BJ (cell line): ENCODE data around the gene CBFB. TPM values are rescaled to one million over a fixed set of nuclear protein-coding genes. Genes with fewer than 3 reads are reported as not detected.

Experiments
- CTCF ChIA-PET: fragments of 350-600 bp; formaldehyde crosslinking; extraction: SDS; loops from one replicate; lab custom pipeline; 2021; ENCODE audit warnings: antibody characterized with exemption, inconsistent platforms; lab: Yijun Ruan, JAX
- POLR2A ChIA-PET: fragments of 300-600 bp; sonication (Branson Sonifier 250); formaldehyde crosslinking; extraction: SDS; loops from one replicate; lab custom pipeline; 2021; ENCODE audit warnings: antibody characterized with exemption; lab: Charles Lee
- DNase-seq: peaks from one replicate; pipeline ENCODE4 v3.0.0-alpha.2; 2011; ENCODE audit warnings: low read depth
- H3K27me3 ChIP-seq: 2 replicates; pipeline ENCODE4 v1.6.0; 2011; ENCODE audit warnings: low read length; ENCODE audit not compliant: control insufficient read depth, insufficient read depth
- H3K36me3 ChIP-seq: 2 replicates; pipeline ENCODE4 v1.5.1; 2011; ENCODE audit warnings: low read length; ENCODE audit not compliant: control insufficient read depth, insufficient read depth
- H3K4me3 ChIP-seq: 2 replicates; pipeline ENCODE4 v1.5.1; 2011; ENCODE audit warnings: low read depth, mild to moderate bottlenecking, control low read depth, low read length
- CTCF ChIP-seq: IDR thresholded peaks from 2 replicates; pipeline ENCODE4 v1.5.1; 2011; ENCODE audit warnings: low read depth, mild to moderate bottlenecking, control low read depth, inconsistent platforms, low read length, moderate library complexity; ENCODE audit not compliant: insufficient read depth
- polyA plus RNA-seq: library from polyadenylated mRNA; depleted of rRNA; stranded (reverse); fragments of >200 nt; gene quantifications from 2 replicates; pipeline ENCODE4 v1.2.3, GENCODE V29; 2011

CBFB gene
- polyA plus RNA-seq, 1 experiment = 14.7 TPM

DNA sequence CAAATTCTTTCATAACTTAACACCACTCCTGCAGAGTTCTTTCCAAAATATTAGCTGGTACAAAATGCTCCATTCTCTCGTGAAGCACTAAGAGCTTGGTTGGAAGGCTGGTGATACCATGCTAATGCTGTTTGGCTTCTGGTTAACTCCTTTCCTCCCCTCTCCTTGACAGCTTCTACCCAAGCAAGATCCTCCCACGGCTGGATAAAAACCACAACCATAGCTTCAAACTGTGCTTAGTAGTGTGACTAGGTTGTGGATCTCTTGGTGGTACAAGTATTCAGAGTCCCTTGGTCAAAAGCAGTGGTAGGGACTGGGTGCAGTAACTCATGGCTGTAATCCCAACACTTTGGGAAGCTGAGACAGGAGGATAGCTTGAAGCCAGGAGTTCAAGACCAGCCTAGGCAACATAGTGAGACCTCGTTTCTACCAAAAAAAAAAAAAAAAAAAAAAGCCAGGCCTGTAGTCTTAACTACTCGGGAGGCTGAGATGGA is 83.0 kb downstream of the CBFB start:
- no peak for TF ChIP-seq CTCF
- no peak for DNase-seq
- CTCF ChIA-PET = interaction anchor here (0.7 to 1.0 kb wide), 3 partner anchors 10 to 43 kb away, joined by 3 to 4 read pairs (median 4); no protein-coding TSS in a partner anchor
- Histone ChIP-seq H3K27me3 (no peaks in the 10 kb centered on the region), H3K36me3 (no peaks in the 10 kb centered on the region), H3K4me3 (no peak overlapping the region)
- POLR2A ChIA-PET = no interaction called here

DNA sequence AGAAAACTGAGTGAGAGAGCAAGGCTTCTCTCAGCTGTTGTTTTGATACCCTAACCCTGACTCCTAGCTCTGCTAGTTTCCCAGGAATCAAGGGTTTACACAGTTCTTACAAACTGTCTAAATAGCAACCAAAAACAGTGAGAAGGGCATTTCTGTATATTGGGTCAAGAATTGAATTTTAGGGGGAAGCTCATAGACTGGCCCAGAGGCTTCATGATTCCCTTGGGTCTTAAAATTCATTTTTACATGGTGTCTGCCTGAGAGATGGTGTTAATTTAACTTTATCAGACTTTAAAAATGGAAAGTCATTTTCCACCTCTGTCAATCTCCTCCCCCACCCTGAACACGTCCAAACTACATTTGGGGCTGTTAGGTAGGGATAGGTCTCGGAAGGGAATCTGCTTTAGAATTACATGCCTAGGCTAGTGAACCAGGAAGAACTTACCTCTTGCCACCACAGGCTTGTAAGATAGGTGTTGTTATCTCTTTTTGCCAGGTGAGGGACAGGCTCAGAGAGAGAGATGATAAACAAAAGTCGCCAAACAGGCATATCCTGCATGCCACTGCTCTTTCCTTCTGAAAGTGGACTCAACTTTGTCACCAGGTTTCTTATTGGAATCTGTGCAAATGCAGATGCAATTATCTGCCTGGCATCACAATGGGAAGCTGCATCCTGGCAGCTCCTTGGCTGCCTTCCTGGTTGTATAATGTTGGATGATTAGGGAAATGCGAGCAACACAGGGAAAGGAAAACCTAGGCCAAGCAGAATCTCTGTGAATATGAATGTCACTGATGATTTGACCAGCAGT is 83.8 kb downstream of the CBFB start:
- Histone ChIP-seq H3K36me3 (no peaks in the 10 kb centered on the region), H3K4me3 (no peak overlapping the region), H3K27me3 (no peaks in the 10 kb centered on the region)
- no peak for TF ChIP-seq CTCF
- ChIA-PET POLR2A (no interaction called here), CTCF (interaction anchor here (0.6 kb wide), 1 partner anchor 86 kb away, joined by 3 read pairs; the partner anchor contains the start of gene ELMO3)
- DNase-seq = no peak

- DNase-seq = no peak
- H3K36me3 ChIP-seq = no peaks in the 10 kb centered on the region
- H3K4me3 ChIP-seq = no peak overlapping the region
- H3K27me3 ChIP-seq = no peaks in the 10 kb centered on the region
- no peak for TF ChIP-seq CTCF
- ChIA-PET CTCF (interaction anchor here (0.6 to 1.7 kb wide), 4 partner anchors 13 to 117 kb away, joined by 3 to 5 read pairs (median 4); no protein-coding TSS in a partner anchor), POLR2A (no interaction called here)
Observed at GRCh38 chr16:67114793-67115192, 85.8 kb downstream of the CBFB start.

GRCh38 chr16:67115639-67116038 is 86.7 kb downstream of the CBFB start:
- no peaks in the 10 kb centered on the region for H3K36me3 ChIP-seq
- POLR2A ChIA-PET = interaction anchor here (0.6 kb wide), 1 partner anchor 24 kb away, joined by 3 read pairs; no protein-coding TSS in a partner anchor
- CTCF ChIA-PET = interaction anchor here (0.6 to 2.1 kb wide), 5 partner anchors 12 to 97 kb away, joined by 3 to 5 read pairs (median 3); no protein-coding TSS in a partner anchor
- no peak overlapping the region for H3K4me3 ChIP-seq
- no peak for TF ChIP-seq CTCF
- DNase-seq = peak; percentile 42
- no peaks in the 10 kb centered on the region for H3K27me3 ChIP-seq
